ENCODE measurements around the gene MICAL3.

MICAL3 gene

DNA sequence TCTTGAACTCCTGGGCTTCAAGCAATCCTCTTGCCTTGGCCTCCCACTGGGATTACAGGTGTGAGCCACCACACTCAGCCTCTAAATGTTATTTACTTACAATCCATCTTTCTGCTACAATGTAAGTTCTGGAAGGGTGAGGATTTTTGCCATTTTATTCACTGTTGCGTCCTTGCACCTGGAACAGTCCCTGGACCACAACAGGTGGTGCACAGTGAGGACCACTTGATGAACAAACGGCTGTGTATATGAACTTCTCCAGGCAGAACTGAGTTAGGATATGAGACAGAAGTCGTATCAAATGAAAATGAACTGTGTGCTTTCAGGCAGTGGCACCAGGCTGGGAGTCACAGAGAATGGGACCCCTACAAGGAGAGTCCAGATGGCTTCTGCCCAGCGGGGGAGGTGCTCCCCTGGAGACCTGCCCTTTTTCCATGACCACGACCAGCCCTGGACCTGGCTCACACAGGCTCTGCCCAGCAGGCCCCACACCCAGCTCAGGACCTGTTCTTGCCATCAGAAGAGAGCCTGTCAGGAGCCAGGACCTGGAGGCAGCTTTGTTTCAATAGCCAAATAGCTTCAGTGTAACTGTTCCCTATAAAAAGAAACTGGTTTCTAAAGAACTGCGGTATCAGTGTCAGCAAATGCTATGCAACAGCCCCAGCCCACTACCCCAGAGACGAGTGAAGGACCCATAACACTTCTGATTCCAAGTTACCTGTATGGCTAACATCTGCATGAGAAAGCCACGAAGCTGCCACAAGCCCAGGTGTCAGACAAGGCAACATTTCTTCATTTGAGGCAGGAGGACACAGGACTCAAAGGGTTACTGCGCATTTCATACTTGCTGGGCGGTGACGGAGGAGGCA, 104.9 kb downstream of the MICAL3 start:
- no peak overlapping the region for H3K4me3 ChIP-seq (replicated peaks; ENCODE audit: insufficient read depth, low read length)
- no peak overlapping the region for H3K27ac ChIP-seq (replicated peaks)
- no peak for DNase-seq (ENCODE audit: low read depth in 1 of 2, low spot score in 1 of 2)
- TF ChIP-seq, protein P1, sequence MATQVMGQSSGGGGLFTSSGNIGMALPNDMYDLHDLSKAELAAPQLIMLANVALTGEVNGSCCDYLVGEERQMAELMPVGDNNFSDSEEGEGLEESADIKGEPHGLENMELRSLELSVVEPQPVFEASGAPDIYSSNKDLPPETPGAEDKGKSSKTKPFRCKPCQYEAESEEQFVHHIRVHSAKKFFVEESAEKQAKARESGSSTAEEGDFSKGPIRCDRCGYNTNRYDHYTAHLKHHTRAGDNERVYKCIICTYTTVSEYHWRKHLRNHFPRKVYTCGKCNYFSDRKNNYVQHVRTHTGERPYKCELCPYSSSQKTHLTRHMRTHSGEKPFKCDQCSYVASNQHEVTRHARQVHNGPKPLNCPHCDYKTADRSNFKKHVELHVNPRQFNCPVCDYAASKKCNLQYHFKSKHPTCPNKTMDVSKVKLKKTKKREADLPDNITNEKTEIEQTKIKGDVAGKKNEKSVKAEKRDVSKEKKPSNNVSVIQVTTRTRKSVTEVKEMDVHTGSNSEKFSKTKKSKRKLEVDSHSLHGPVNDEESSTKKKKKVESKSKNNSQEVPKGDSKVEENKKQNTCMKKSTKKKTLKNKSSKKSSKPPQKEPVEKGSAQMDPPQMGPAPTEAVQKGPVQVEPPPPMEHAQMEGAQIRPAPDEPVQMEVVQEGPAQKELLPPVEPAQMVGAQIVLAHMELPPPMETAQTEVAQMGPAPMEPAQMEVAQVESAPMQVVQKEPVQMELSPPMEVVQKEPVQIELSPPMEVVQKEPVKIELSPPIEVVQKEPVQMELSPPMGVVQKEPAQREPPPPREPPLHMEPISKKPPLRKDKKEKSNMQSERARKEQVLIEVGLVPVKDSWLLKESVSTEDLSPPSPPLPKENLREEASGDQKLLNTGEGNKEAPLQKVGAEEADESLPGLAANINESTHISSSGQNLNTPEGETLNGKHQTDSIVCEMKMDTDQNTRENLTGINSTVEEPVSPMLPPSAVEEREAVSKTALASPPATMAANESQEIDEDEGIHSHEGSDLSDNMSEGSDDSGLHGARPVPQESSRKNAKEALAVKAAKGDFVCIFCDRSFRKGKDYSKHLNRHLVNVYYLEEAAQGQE (IDR thresholded peaks at IDR 0.05; ENCODE audit: insufficient replicate concordance, low read depth), result no peak
- TF ChIP-seq POLR2AphosphoS5 (IDR thresholded peaks at IDR 0.05; ENCODE audit: low read depth) (no peak), SPI1 (IDR thresholded peaks at IDR 0.05; ENCODE audit: borderline replicate concordance, low read depth) (no peak), GABPA (IDR thresholded peaks at IDR 0.05; ENCODE audit: low read depth) (no peak)
- TF ChIP-seq, protein P2, sequence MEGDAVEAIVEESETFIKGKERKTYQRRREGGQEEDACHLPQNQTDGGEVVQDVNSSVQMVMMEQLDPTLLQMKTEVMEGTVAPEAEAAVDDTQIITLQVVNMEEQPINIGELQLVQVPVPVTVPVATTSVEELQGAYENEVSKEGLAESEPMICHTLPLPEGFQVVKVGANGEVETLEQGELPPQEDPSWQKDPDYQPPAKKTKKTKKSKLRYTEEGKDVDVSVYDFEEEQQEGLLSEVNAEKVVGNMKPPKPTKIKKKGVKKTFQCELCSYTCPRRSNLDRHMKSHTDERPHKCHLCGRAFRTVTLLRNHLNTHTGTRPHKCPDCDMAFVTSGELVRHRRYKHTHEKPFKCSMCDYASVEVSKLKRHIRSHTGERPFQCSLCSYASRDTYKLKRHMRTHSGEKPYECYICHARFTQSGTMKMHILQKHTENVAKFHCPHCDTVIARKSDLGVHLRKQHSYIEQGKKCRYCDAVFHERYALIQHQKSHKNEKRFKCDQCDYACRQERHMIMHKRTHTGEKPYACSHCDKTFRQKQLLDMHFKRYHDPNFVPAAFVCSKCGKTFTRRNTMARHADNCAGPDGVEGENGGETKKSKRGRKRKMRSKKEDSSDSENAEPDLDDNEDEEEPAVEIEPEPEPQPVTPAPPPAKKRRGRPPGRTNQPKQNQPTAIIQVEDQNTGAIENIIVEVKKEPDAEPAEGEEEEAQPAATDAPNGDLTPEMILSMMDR (IDR thresholded peaks at IDR 0.05; ENCODE audit: insufficient read depth, low read length), result no peak
- no peaks in the 10 kb centered on the region for H3K27me3 ChIP-seq (ENCODE audit: insufficient read depth, poor library complexity, severe bottlenecking)

DNA sequence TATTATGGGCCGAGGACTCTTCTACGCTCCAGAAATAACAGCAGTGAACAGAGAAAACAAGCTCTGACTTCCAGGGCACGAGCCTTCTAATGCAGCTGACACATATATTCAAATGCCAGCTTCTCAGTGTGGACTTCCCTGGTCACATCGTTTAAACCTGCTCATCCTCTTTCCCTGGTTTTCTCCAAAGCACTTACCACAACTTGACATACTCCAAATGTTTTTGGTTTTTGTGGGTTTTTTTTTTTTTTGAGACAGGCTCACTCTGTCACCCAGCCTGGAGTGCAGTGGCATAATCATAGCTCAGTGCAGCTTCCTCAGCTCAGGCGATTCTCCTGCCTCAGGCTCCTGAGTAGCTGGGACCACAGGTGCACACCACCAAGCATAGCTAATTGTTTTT, 105.5 kb downstream of the MICAL3 start:
- Histone ChIP-seq H3K27me3 (ENCODE audit: insufficient read depth, poor library complexity, severe bottlenecking) (no peaks in the 10 kb centered on the region), H3K27ac (replicated peaks) (no peak overlapping the region), H3K4me3 (replicated peaks; ENCODE audit: insufficient read depth, low read length) (no peak overlapping the region)
- TF ChIP-seq SPI1 (IDR thresholded peaks at IDR 0.05; ENCODE audit: borderline replicate concordance, low read depth), result no peak
- TF ChIP-seq, protein P2 (IDR thresholded peaks at IDR 0.05; ENCODE audit: insufficient read depth, low read length), result no peak
- TF ChIP-seq, protein P1 (IDR thresholded peaks at IDR 0.05; ENCODE audit: insufficient replicate concordance, low read depth), result no peak
- no peak for TF ChIP-seq GABPA (IDR thresholded peaks at IDR 0.05; ENCODE audit: low read depth)
- no peak for TF ChIP-seq POLR2AphosphoS5 (IDR thresholded peaks at IDR 0.05; ENCODE audit: low read depth)
- DNase-seq (ENCODE audit: low read depth in 1 of 2, low spot score in 1 of 2), result no peak

DNA sequence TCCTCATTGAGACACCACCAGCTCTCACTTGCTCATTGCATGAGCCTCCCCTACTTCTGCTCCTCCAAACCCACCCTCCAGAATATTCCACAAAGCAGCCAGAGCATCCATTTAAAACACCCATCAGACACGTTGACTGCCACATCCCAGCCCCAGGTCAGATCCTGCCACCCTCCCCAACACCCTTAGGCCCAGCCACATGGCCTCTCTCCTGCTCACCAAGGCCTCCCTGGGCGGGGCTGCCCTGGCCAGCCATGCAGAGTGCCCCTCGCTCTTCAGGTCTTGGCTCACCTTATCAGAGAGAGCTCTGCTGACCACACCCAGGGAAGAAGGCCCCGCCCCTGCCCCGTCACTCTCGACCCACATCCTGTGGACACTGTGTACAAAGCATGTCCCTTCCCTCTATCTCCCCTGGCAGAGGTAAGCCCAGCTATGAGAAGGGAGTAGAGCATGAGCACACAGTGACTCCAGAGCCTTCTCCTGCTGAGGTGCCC, 106.8 kb downstream of the MICAL3 start:
- H3K27ac ChIP-seq (replicated peaks), result no peak overlapping the region
- DNase-seq (ENCODE audit: low read depth in 1 of 2, low spot score in 1 of 2), result no peak
- H3K4me3 ChIP-seq (replicated peaks; ENCODE audit: insufficient read depth, low read length), result no peak overlapping the region
- TF ChIP-seq POLR2AphosphoS5 (IDR thresholded peaks at IDR 0.05; ENCODE audit: low read depth), result no peak
- TF ChIP-seq, protein P2 (IDR thresholded peaks at IDR 0.05; ENCODE audit: insufficient read depth, low read length), result no peak
- TF ChIP-seq, protein P1 (IDR thresholded peaks at IDR 0.05; ENCODE audit: insufficient replicate concordance, low read depth), result no peak
- no peak for TF ChIP-seq SPI1 (IDR thresholded peaks at IDR 0.05; ENCODE audit: borderline replicate concordance, low read depth)
- TF ChIP-seq GABPA (IDR thresholded peaks at IDR 0.05; ENCODE audit: low read depth), result no peak
- no peaks in the 10 kb centered on the region for H3K27me3 ChIP-seq (ENCODE audit: insufficient read depth, poor library complexity, severe bottlenecking)
